ENCODE data around the gene NBEAL1.

DNA sequence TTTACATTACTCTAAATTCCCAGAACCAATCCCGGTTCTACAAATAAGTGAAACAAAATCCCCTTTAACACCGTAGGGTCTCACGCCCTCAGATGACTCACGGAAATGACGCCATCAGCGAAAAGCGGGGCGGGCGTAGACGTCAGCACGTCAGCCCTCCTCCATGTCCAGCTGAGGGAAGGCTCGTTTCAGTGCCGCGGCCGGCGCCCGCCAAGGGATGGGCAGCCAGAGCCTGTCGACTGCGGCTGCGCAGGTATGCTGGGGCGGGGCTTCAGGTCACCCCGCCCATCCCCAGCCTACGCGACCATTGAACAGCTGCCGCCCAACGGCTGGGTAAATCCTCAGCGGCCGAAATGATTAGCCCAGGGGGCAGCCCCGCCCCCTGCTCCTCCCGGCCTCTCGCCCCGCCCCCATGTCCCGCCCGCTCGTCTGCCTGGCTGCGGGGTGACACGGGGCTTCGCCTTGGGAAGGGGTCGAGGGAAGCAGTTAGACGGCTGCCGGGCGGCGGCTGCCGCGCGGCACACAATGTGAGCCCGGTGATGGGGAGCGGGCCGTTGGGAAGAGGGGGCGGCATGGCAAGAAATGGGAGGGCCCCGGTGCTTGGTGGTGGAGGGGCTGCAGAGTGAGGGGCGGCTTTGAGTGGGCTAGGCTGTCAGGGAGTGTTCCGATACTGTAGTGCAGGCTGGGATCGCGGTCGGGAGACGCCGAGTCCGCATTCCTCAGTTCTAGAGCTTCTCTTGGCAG lies at the start of gene NBEAL1:
- TF ChIP-seq POLR2A (IDR thresholded peaks at IDR 0.05; ENCODE audit: low read length), result peak; percentile 83
- no peak for TF ChIP-seq GATA1 (IDR thresholded peaks at IDR 0.05; ENCODE audit: low read depth, low read length)

Measured in erythroblast (primary cell).